ENCODE data around the gene ESAM.

ESAM gene, protein sequence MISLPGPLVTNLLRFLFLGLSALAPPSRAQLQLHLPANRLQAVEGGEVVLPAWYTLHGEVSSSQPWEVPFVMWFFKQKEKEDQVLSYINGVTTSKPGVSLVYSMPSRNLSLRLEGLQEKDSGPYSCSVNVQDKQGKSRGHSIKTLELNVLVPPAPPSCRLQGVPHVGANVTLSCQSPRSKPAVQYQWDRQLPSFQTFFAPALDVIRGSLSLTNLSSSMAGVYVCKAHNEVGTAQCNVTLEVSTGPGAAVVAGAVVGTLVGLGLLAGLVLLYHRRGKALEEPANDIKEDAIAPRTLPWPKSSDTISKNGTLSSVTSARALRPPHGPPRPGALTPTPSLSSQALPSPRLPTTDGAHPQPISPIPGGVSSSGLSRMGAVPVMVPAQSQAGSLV

DNA sequence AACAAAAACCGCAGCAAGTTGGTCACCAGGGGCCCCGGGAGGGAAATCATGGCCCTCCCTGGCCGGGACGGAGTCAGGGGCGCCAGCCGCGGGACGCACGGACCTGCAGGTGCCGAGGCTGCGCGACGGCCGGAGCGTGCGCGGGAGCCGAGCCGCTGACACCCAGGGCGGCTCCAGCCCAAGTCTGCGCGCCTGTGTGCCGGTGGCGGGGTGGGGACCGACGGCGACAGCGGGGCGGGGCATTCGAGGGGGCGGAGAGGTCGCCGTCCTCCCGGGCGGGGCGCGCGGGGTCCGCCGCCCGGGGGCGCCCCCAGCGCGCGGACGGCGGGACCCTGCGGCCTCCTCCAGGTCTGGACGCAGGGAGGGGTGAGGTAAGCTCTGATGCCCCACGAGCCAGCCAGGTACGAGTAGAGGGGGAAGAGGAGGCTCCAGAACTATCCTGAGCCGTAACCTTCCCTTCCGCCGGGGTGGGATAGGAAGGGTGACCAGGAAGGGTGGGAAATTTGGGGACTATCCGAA is at the start of gene ESAM:
TSS of gene ESAM (minus strand) at position 186 of the 519 bp plus-strand sequence. CDS start at position 50, 136 bp downstream.
- Histone ChIP-seq H3K27ac (peak within 1 kb of the TSS; percentile 49; the same call in 1 of the 2 replicates), H3K27me3 (ENCODE audit: insufficient read depth, low read depth, severe bottlenecking) (no peaks in the 10 kb centered on the region), H3K36me3 (no peaks in the 10 kb centered on the region), H3K9me3 (ENCODE audit: severe bottlenecking) (no peaks in the 10 kb centered on the region), H3K4me3 (ENCODE audit: low read depth, low read length) (peak within 1 kb of the TSS; percentile 78)
- DNase-seq: peak; percentile 71
- TF ChIP-seq, protein P1, sequence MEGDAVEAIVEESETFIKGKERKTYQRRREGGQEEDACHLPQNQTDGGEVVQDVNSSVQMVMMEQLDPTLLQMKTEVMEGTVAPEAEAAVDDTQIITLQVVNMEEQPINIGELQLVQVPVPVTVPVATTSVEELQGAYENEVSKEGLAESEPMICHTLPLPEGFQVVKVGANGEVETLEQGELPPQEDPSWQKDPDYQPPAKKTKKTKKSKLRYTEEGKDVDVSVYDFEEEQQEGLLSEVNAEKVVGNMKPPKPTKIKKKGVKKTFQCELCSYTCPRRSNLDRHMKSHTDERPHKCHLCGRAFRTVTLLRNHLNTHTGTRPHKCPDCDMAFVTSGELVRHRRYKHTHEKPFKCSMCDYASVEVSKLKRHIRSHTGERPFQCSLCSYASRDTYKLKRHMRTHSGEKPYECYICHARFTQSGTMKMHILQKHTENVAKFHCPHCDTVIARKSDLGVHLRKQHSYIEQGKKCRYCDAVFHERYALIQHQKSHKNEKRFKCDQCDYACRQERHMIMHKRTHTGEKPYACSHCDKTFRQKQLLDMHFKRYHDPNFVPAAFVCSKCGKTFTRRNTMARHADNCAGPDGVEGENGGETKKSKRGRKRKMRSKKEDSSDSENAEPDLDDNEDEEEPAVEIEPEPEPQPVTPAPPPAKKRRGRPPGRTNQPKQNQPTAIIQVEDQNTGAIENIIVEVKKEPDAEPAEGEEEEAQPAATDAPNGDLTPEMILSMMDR (IDR thresholded peaks at IDR 0.05; ENCODE audit: low read depth, low read length): no peak; the same call in 1 of the 2 replicates

DNA sequence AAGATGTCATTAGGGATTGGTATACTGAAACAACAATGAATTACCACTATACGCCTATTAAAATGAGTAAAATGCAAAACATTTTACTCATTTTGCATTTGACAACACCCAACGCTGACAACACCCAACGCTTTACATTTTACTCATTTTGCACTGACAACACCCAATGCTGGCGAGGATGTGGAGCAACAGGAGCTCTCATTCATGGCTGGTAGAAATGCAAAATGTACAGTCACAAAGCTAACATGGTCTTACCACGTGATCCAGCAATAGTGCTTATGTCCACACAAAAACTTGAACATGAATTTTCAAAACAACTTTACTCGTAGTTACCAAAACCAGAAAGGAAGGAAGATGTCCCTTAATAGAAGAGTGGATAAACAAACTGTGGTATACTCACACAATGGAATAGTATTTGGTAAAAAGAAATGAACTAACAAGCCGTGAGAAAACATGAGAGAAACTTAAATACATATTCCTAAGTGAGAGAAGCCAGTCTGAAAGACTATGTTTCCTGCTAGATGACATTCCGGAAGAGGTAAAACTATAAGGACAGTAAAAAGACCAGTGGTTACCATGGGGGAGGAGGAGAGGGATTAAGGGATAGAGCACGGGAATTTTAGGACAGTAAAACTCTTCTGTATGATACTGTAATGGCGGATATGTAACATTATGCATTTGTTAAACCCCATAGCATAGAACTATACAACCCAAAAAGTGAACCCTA is 49.5 kb upstream of the ESAM start:
- no peak for DNase-seq
- H3K27me3 ChIP-seq (ENCODE audit: insufficient read depth, low read depth, severe bottlenecking): no peaks in the 10 kb centered on the region
- no peaks in the 10 kb centered on the region for H3K36me3 ChIP-seq
- no peak overlapping the region for H3K4me3 ChIP-seq (ENCODE audit: low read depth, low read length)
- H3K27ac ChIP-seq: no peak overlapping the region
- TF ChIP-seq, protein P1 (IDR thresholded peaks at IDR 0.05; ENCODE audit: low read depth, low read length): no peak
- no peaks in the 10 kb centered on the region for H3K9me3 ChIP-seq (ENCODE audit: severe bottlenecking)

DNA sequence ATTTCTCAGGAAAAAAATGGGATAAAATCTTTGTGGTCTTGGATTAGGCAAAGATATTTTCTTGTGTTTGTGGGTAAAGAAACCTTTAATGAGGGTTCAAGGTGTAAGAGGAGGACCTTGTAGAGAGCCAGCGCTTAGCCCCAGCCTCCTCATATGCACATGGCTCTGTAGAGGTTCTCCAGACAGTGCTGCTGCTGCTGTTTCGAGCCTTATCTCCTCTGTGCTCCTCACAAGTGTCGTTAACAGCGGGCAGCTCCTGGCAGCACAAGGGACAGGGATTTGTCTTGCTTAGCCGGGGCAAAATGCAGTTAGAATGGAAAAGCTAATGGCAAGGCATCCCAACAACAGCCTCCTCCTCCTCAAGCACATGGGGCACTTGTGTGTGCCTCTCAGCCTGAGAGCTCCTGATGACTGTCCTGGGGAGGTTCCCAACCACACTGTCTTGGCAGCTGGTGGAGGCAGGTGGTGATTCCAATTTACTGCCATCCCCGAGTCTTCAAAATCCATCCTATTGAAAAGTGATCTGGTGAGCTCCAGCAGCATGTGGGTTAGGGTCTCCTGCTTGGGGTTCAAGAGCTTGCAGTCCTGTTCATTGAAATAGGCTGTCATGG is 45.7 kb upstream of the ESAM start:
- Histone ChIP-seq H3K36me3 (no peaks in the 10 kb centered on the region), H3K4me3 (ENCODE audit: low read depth, low read length) (no peak overlapping the region), H3K9me3 (ENCODE audit: severe bottlenecking) (no peaks in the 10 kb centered on the region), H3K27ac (no peak overlapping the region), H3K27me3 (ENCODE audit: insufficient read depth, low read depth, severe bottlenecking) (no peaks in the 10 kb centered on the region)
- DNase-seq: no peak
- TF ChIP-seq, protein P1 (IDR thresholded peaks at IDR 0.05; ENCODE audit: low read depth, low read length): no peak

DNA sequence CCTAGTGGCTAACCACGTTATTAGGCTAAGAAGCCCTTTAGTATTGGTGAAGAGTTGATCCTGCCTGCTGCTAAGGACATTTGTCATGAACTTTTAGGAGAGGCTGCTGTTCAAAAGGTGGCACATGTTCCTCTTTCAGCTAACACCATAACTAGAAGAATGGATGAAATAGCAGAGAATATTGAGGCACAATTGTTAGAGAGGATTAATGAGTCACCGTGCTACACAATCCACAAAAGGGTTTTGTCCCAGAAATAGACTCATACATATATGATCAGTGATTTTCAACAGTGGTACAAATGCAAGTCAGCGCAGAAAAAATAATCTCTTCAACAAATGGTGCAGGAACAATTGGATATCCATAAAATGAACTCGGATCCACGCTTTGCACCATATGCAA is 45.1 kb upstream of the ESAM start:
- no peaks in the 10 kb centered on the region for H3K27me3 ChIP-seq (ENCODE audit: insufficient read depth, low read depth, severe bottlenecking)
- H3K9me3 ChIP-seq (ENCODE audit: severe bottlenecking): no peaks in the 10 kb centered on the region
- TF ChIP-seq, protein P1 (IDR thresholded peaks at IDR 0.05; ENCODE audit: low read depth, low read length): no peak
- no peak overlapping the region for H3K27ac ChIP-seq
- no peaks in the 10 kb centered on the region for H3K36me3 ChIP-seq
- DNase-seq: no peak
- no peak overlapping the region for H3K4me3 ChIP-seq (ENCODE audit: low read depth, low read length)

DNA sequence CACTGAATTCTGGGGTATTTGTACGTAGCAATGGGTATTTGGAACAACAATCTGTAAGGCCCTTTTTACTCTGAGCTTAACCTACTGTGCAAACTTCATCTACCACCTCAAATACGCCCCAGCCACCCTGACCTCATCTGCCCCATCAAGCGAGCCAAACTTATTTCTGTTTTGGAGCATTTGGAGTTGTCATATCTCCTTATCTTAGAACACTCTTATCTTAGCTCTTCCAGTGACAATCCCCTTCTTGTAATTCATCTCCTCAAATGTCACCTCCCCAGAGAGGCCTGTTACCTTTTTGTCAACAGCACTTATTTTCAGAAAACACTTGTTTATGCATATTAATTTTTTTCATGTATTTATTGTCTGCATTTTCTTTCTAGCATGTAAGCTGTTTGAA is 42.8 kb upstream of the ESAM start:
- TF ChIP-seq, protein P1 (IDR thresholded peaks at IDR 0.05; ENCODE audit: low read depth, low read length): no peak

More for the DNA sequence above, 42.8 kb upstream of the ESAM start:
- no peak for DNase-seq
- Histone ChIP-seq H3K36me3 (no peaks in the 10 kb centered on the region; the same call in 1 of the 2 replicates), H3K9me3 (ENCODE audit: severe bottlenecking) (no peaks in the 10 kb centered on the region), H3K27ac (no peak overlapping the region), H3K4me3 (ENCODE audit: low read depth, low read length) (no peak overlapping the region), H3K27me3 (ENCODE audit: insufficient read depth, low read depth, severe bottlenecking) (no peaks in the 10 kb centered on the region)

Data from WERI-Rb-1 (cell line).